ENCODE data around the gene AMFR.
"Not testable (repeated sequence)": the region's sequence is repeated elsewhere in the genome, so short reads cannot be mapped to it uniquely, and the experiment has no call there.

Gene AMFR

GRCh38 chr16:56387396-56387795, 37.9 kb downstream of the AMFR start:
- no peak for DNase-seq

- DNase-seq = no peak
These were observed 41.1 kb downstream of the AMFR start for GRCh38 chr16:56384074-56384721.

- DNase-seq = no peak
These were observed 42.4 kb downstream of the AMFR start for GRCh38 chr16:56382901-56383355.

- DNase-seq = no peak
These were observed 42.9 kb downstream of the AMFR start for GRCh38 chr16:56382459-56382858.

- DNase-seq = not testable (repeated sequence)
These were observed 44.4 kb downstream of the AMFR start for GRCh38 chr16:56380778-56381485.

- DNase-seq = not testable (repeated sequence)
These were observed 46.3 kb downstream of the AMFR start for GRCh38 chr16:56379044-56379443.

GRCh38 chr16:56375792-56376191, 49.6 kb downstream of the AMFR start:
- DNase-seq = not testable (repeated sequence)

- peak in 1 of 2 experiments; percentile 54 for DNase-seq
These were observed 52.3 kb downstream of the AMFR start for GRCh38 chr16:56373003-56373402.

GRCh38 chr16:56372013-56372634, 53.2 kb downstream of the AMFR start:
- no peak for DNase-seq

GRCh38 chr16:56371660-56371937, 53.7 kb downstream of the AMFR start:
- no peak for DNase-seq

- DNase-seq = no peak
These were observed 54.3 kb downstream of the AMFR start for GRCh38 chr16:56370875-56371659.

GRCh38 chr16:56370185-56370874, 55.0 kb downstream of the AMFR start:
- peak in 1 of 2 experiments; percentile 53 for DNase-seq

- peak in 1 of 2 experiments; percentile 71 for DNase-seq
These were observed 56.1 kb downstream of the AMFR start for GRCh38 chr16:56369202-56369601.

- DNase-seq = peak; percentile 6 to 71
These were observed 56.8 kb downstream of the AMFR start for GRCh38 chr16:56368545-56368944.

GRCh38 chr16:56367764-56368163, 57.6 kb downstream of the AMFR start:
- DNase-seq = no peak

GRCh38 chr16:56366945-56367344, 58.4 kb downstream of the AMFR start:
- DNase-seq = no peak

- no peak for DNase-seq
These were observed 59.8 kb downstream of the AMFR start for GRCh38 chr16:56365552-56365951.

- DNase-seq = no peak
These were observed 60.5 kb downstream of the AMFR start for GRCh38 chr16:56364865-56365264.

- DNase-seq = no peak
These were observed 61.4 kb downstream of the AMFR start for GRCh38 chr16:56363781-56364565.

- no peak for DNase-seq
These were observed 62.1 kb downstream of the AMFR start for GRCh38 chr16:56363181-56363716.

- DNase-seq = no peak
These were observed 62.6 kb downstream of the AMFR start for GRCh38 chr16:56362706-56363105.
